Adrenal gland (tissue), 5 donors: Measurements from ENCODE around the gene NTMT2.

Source experiments
- POLR2A ChIP-seq, 2 donors: fragments of 450-650 bp; IDR thresholded peaks; one replicate each; pipeline ENCODE4 v1.6.1; 2017; ENCODE audit warnings: antibody characterized with exemption in 2 of 2, mild to moderate bottlenecking in 2 of 2, moderate library complexity in 1 of 2
- TF ChIP-seq, protein P1 (sequence below), 6 experiments: fragments of 450-650 bp in 4 of 6; fragments of 200-600 bp in 2 of 6; sonication (generic) in 1 of 6; IDR thresholded peaks; 1 replicate in 5 of 6; 2 replicates in 1 of 6; pipeline versions ENCODE4 v1.5.1 to v1.8.0; 2016 to 2021; ENCODE audit warnings: antibody characterized with exemption in 6 of 6, mild to moderate bottlenecking in 2 of 6, moderate library complexity in 1 of 6
- donor health status: DM: no; HTN: no; CAD: no.

DNA sequence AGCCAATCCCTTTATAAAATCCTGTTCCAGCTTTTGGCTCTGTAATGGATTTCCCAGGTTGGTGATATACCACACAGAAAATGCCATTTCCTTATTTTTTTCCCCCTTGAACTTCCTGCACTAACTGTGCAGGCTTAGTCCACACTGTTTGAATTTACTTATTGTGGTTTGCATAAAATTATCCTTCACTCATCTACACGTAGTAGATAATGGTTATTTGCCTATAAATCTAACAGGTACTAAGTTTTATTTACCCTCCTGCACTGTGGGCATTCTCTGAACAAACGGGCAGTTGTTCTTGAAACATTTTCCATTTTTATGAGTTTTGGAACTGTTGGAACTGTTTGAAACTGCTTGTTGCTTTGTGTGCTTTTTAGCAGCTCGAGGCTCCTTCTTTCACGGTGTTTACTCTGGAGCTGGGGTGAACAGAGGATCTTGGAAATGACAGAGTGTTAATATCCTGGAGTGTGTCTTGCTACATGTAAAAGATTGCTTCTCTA is 48.3 kb upstream of the NTMT2 start:
- TF ChIP-seq, protein P1, sequence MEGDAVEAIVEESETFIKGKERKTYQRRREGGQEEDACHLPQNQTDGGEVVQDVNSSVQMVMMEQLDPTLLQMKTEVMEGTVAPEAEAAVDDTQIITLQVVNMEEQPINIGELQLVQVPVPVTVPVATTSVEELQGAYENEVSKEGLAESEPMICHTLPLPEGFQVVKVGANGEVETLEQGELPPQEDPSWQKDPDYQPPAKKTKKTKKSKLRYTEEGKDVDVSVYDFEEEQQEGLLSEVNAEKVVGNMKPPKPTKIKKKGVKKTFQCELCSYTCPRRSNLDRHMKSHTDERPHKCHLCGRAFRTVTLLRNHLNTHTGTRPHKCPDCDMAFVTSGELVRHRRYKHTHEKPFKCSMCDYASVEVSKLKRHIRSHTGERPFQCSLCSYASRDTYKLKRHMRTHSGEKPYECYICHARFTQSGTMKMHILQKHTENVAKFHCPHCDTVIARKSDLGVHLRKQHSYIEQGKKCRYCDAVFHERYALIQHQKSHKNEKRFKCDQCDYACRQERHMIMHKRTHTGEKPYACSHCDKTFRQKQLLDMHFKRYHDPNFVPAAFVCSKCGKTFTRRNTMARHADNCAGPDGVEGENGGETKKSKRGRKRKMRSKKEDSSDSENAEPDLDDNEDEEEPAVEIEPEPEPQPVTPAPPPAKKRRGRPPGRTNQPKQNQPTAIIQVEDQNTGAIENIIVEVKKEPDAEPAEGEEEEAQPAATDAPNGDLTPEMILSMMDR (IDR thresholded peaks at IDR 0.05), result no peak
- no peak for TF ChIP-seq POLR2A (IDR thresholded peaks at IDR 0.05)
